A549 (cell line): ENCODE results near the gene SH2D4B. TPM values are rescaled to one million over a fixed set of nuclear protein-coding genes. Genes with fewer than 3 reads are reported as not detected.

ENCODE experiments used
- ATAC-seq, 2 experiments: fragments of 200-7000 bp in 1 of 2; fragments of >200 bp in 1 of 2; cut with Nextera tagmentation in 1 of 2; cut with Tn5 transposase in 1 of 2; 3 replicates each; pipeline versions ENCODE4 v1.8.0 to v1.9.1; 2018 to 2020; ENCODE audit warnings: mild to moderate bottlenecking in 1 of 2, moderate library complexity in 1 of 2
- CTCF ChIA-PET: fragments of 300-600 bp; sonication (Branson Sonifier 250); formaldehyde crosslinking; extraction: SDS; loops from one replicate; lab custom pipeline; 2021; ENCODE audit warnings: antibody characterized with exemption, inconsistent platforms; lab: Yijun Ruan, JAX
- POLR2A ChIA-PET: fragments of 350-600 bp; formaldehyde crosslinking; extraction: SDS; loops from one replicate; lab custom pipeline; 2021; ENCODE audit warnings: antibody characterized with exemption, inconsistent platforms; lab: Yijun Ruan, JAX
- DNase-seq, 2 experiments: peaks; one replicate each; pipeline versions ENCODE4 v3.0.0 to v3.0.0-alpha.2; 2011 to 2016; ENCODE audit warnings: low read depth in 1 of 2, low spot score in 1 of 2
- FAIRE-seq: peaks from 2 replicates; lab custom pipeline; 2011; peaks lifted over from hg19 to GRCh38; lab: Jason Lieb, UNC
- H3K27ac ChIP-seq, 2 experiments: fragments of >200 bp; sonication (Bioruptor Twin); formaldehyde crosslinking; 3 replicates each; pipeline ENCODE4 v1.5.1; 2016 to 2017
- H3K4me1 ChIP-seq: fragments of >200 bp; sonication (Bioruptor Twin); formaldehyde crosslinking; 3 replicates; pipeline ENCODE4 v1.6.1; 2016
- H3K4me2 ChIP-seq: fragments of >200 bp; sonication (Bioruptor Twin); formaldehyde crosslinking; 3 replicates; pipeline ENCODE4 v1.6.1; 2016
- H3K4me3 ChIP-seq: fragments of >200 bp; sonication (Bioruptor Twin); formaldehyde crosslinking; 3 replicates; pipeline ENCODE4 v1.5.1; 2016
- H3K9me3 ChIP-seq: fragments of >200 bp; sonication (Bioruptor Twin); formaldehyde crosslinking; 3 replicates; pipeline ENCODE4 v1.6.1; 2016
- ATOH8 ChIP-seq: fragments of 250-450 bp; sonication (Bioruptor Pico); IDR thresholded peaks from 2 replicates; pipeline ENCODE4 v1.5.0; 2020; ENCODE audit warnings: low read depth, mild to moderate bottlenecking, moderate library complexity
- CBX2 ChIP-seq: fragments of 200-600 bp; sonication (generic); IDR thresholded peaks from 2 replicates; pipeline ENCODE4 v1.6.1; 2016; ENCODE audit warnings: low read depth, mild to moderate bottlenecking, borderline replicate concordance
- CBX8 ChIP-seq: fragments of 200-600 bp; sonication (generic); IDR thresholded peaks from 2 replicates; pipeline ENCODE4 v1.6.1; 2016
- CEBPB ChIP-seq, 2 experiments: fragments of >200 bp in 1 of 2; sonication (Bioruptor Twin) in 1 of 2; formaldehyde crosslinking in 1 of 2; IDR thresholded peaks; 2 replicates each; pipeline ENCODE4 v1.6.1; 2012 to 2016
- ELK1 ChIP-seq: fragments of 150-350 bp; IDR thresholded peaks from 2 replicates; pipeline ENCODE4 v1.6.1; 2014; ENCODE audit warnings: low read depth, mild to moderate bottlenecking, low read length
- EP300 ChIP-seq, 2 experiments: fragments of >200 bp; sonication (Bioruptor Twin); formaldehyde crosslinking; IDR thresholded peaks; 2 replicates in 1 of 2; 3 replicates in 1 of 2; pipeline ENCODE4 v1.6.1; 2016 to 2017
- FOSB ChIP-seq: fragments of 250-450 bp; sonication (Bioruptor Pico); IDR thresholded peaks from 2 replicates; pipeline ENCODE4 v1.5.0; 2020; ENCODE audit warnings: mild to moderate bottlenecking, moderate library complexity
- FOXS1 ChIP-seq: fragments of 250-450 bp; sonication (Bioruptor Pico); IDR thresholded peaks from 2 replicates; pipeline ENCODE4 v1.5.0; 2020; ENCODE audit warnings: mild to moderate bottlenecking, moderate library complexity
- GATA3 ChIP-seq: IDR thresholded peaks from 2 replicates; pipeline ENCODE4 v1.6.1; 2012; ENCODE audit warnings: borderline replicate concordance
- HEYL ChIP-seq: fragments of 250-450 bp; sonication (Bioruptor Pico); IDR thresholded peaks from 2 replicates; pipeline ENCODE4 v1.8.0; 2021; ENCODE audit warnings: mild to moderate bottlenecking, moderate library complexity
- HOXA7 ChIP-seq: fragments of 250-450 bp; sonication (Bioruptor Pico); IDR thresholded peaks from 2 replicates; pipeline ENCODE4 v1.5.0; 2020; ENCODE audit warnings: mild to moderate bottlenecking, moderate library complexity
- JUN ChIP-seq, 2 experiments: fragments of >200 bp; sonication (Bioruptor Twin); formaldehyde crosslinking; IDR thresholded peaks; 2 replicates in 1 of 2; 3 replicates in 1 of 2; pipeline ENCODE4 v1.6.1; 2016 to 2017
- MAFK ChIP-seq: fragments of 450-650 bp; IDR thresholded peaks from 2 replicates; pipeline ENCODE4 v1.6.1; 2014; ENCODE audit not compliant: partially characterized antibody
- NFE2L2 ChIP-seq: fragments of 150-350 bp; conservative IDR thresholded peaks from 2 replicates; pipeline ENCODE4 v1.6.1; 2014; ENCODE audit warnings: low read length
- NPAS2 ChIP-seq: fragments of 250-450 bp; sonication (Bioruptor Pico); IDR thresholded peaks from 2 replicates; pipeline ENCODE4 v1.8.0; 2022; ENCODE audit warnings: mild to moderate bottlenecking, moderate library complexity, borderline replicate concordance
- PHF8 ChIP-seq: fragments of 200-600 bp; sonication (generic); IDR thresholded peaks from 2 replicates; pipeline ENCODE4 v1.6.1; 2016; ENCODE audit warnings: low read depth, mild to moderate bottlenecking, antibody characterized with exemption, moderate library complexity, borderline replicate concordance
- RAD21 ChIP-seq, 2 experiments: fragments of >200 bp in 1 of 2; sonication (Bioruptor Twin) in 1 of 2; formaldehyde crosslinking in 1 of 2; IDR thresholded peaks in 1 of 2; conservative IDR thresholded peaks in 1 of 2; 2 replicates in 1 of 2; 3 replicates in 1 of 2; pipeline ENCODE4 v1.6.1; 2012 to 2018; ENCODE audit warnings: inconsistent platforms in 1 of 2
- REST ChIP-seq: fragments of 200-600 bp; sonication (generic); IDR thresholded peaks from 2 replicates; pipeline ENCODE4 v1.6.1; 2016; ENCODE audit warnings: antibody characterized with exemption, mild to moderate bottlenecking, moderate library complexity
- TFCP2L1 ChIP-seq: fragments of 250-450 bp; sonication (Bioruptor Pico); IDR thresholded peaks from 2 replicates; pipeline ENCODE4 v1.5.0; 2021; ENCODE audit warnings: mild to moderate bottlenecking
- TP53 ChIP-seq: fragments of 250-450 bp; sonication (Bioruptor Pico); IDR thresholded peaks from 2 replicates; pipeline ENCODE4 v1.5.0; 2021; ENCODE audit warnings: mild to moderate bottlenecking, moderate library complexity
- WGBS: methylation state at CpG from one replicate; pipeline ENCODE4 v1.1.6; 2017; ENCODE audit errors: missing lambda C conversion rate; 5-methylcytosine and 5-hydroxymethylcytosine counted together
- polyA plus RNA-seq, 4 experiments: library from polyadenylated mRNA; depleted of rRNA in 3 of 4; stranded (reverse); fragments of >200 nt; fragmentation: RNase III in 1 of 4; extraction: RNeasy Plus Mini Kit Qiagen cat#74134 plus additional on column Dnase treatment in 1 of 4; gene quantifications; 2 replicates in 3 of 4; 3 replicates in 1 of 4; pipeline ENCODE4 v1.2.3, GENCODE V29; 2011 to 2017
- TF ChIP-seq, protein P1 (sequence below): fragments of >200 bp; sonication (Bioruptor Twin); formaldehyde crosslinking; IDR thresholded peaks from 2 replicates; pipeline ENCODE4 v1.6.1; 2016
- TF ChIP-seq, protein P2 (sequence below): fragments of 250-450 bp; sonication (Bioruptor Pico); IDR thresholded peaks from 2 replicates; pipeline ENCODE4 v1.5.0; 2021; ENCODE audit warnings: mild to moderate bottlenecking, moderate library complexity, borderline replicate concordance
- TF ChIP-seq, protein P3 (sequence below): fragments of >200 bp; sonication (Bioruptor Twin); formaldehyde crosslinking; IDR thresholded peaks from 3 replicates; pipeline ENCODE4 v1.6.1; 2016

SH2D4B gene
- polyA plus RNA-seq, 2 of the 4 experiments (the other 2 are of a cell fraction), result 0.01 to 0.12 TPM

DNA sequence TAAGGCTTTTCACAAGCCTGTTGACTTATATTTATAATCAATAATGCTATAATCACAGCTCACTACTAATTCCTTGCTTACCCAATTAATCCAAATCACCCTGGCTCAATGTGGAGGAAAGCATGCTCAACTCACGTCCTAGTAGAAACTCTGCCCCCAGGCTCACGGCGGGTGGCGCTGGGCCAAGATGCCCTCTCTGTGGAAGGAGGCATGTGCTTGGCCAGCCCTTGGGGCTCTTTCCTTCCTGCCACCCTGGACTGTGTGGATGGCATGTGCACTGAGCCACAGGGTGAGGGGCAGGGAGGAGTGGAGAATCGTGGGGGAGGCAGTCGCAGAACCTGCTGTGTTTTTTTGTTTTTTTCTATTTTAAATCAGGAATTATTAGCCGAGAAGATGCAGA, 96.2 kb downstream of the SH2D4B start:
- Histone ChIP-seq H3K4me3 (no peak overlapping the region), H3K4me1 (no peaks in the 10 kb centered on the region), H3K4me2 (no peak overlapping the region), H3K27ac (no peak overlapping the region), H3K9me3 (no peaks in the 10 kb centered on the region)
- POLR2A ChIA-PET, result no interaction called here
- TF ChIP-seq CEBPB (IDR thresholded peaks at IDR 0.05), result no peak
- TF ChIP-seq HEYL (CRISPR knock-in tag), result no peak
- TF ChIP-seq EP300 (IDR thresholded peaks at IDR 0.05), result no peak
- TF ChIP-seq TFCP2L1 (CRISPR knock-in tag), result no peak
- TF ChIP-seq CBX2, result no peak
- TF ChIP-seq, protein P1, sequence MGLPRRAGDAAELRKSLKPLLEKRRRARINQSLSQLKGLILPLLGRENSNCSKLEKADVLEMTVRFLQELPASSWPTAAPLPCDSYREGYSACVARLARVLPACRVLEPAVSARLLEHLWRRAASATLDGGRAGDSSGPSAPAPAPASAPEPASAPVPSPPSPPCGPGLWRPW, result no peak
- TF ChIP-seq FOSB (CRISPR knock-in tag), result no peak
- TF ChIP-seq ATOH8 (CRISPR knock-in tag), result no peak
- no peak for TF ChIP-seq MAFK
- no peak for TF ChIP-seq NFE2L2
- no peak for TF ChIP-seq TP53 (CRISPR knock-in tag)
- TF ChIP-seq JUN (IDR thresholded peaks at IDR 0.05), result no peak
- no peak for TF ChIP-seq RAD21 (conservative IDR thresholded peaks at IDR 0.05 in 1 of 2, IDR thresholded peaks at IDR 0.05 in 1 of 2)
- TF ChIP-seq FOXS1 (CRISPR knock-in tag), result no peak
- TF ChIP-seq HOXA7 (CRISPR knock-in tag), result no peak
- TF ChIP-seq REST, result no peak
- no peak for TF ChIP-seq CBX8
- TF ChIP-seq, protein P2, sequence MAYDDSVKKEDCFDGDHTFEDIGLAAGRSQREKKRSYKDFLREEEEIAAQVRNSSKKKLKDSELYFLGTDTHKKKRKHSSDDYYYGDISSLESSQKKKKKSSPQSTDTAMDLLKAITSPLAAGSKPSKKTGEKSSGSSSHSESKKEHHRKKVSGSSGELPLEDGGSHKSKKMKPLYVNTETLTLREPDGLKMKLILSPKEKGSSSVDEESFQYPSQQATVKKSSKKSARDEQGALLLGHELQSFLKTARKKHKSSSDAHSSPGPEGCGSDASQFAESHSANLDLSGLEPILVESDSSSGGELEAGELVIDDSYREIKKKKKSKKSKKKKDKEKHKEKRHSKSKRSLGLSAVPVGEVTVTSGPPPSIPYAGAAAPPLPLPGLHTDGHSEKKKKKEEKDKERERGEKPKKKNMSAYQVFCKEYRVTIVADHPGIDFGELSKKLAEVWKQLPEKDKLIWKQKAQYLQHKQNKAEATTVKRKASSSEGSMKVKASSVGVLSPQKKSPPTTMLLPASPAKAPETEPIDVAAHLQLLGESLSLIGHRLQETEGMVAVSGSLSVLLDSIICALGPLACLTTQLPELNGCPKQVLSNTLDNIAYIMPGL, result no peak
- TF ChIP-seq NPAS2 (CRISPR knock-in tag), result no peak
- FAIRE-seq, result no peak
- no peak for ATAC-seq
- DNase-seq, result no peak
- CTCF ChIA-PET, result interaction anchor here (3.8 kb wide), 1 partner anchor 30 kb away, joined by 15 read pairs; no protein-coding TSS in a partner anchor
- WGBS, result 25% methylated on average over 7 of the region's 7 CpGs

DNA sequence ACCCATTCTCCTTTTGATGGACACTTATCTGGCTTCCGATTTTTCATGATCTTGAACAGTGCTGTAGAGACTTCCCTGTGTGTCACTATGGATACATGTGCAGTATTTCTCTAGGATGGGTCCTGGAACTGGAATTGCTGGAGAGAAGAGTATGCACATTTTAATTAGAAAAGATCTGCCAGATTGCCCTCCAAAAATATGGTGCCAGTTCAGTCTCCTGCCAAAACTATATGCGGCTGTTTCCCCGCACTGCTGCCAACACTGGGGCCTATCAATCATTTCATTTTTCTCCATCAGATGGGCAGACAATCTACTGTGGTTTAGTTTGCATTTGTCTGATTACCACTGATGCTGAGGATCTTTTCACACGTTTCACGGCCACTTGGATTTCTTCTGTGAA, 105.0 kb downstream of the SH2D4B start:
- Histone ChIP-seq H3K27ac (no peak overlapping the region), H3K4me3 (no peak overlapping the region), H3K4me1 (no peaks in the 10 kb centered on the region), H3K9me3 (0 out of 3 replicates have a peak, but pooled peaks cover 3% of the 10 kb centered on the region), H3K4me2 (no peak overlapping the region)
- TF ChIP-seq, protein P3, sequence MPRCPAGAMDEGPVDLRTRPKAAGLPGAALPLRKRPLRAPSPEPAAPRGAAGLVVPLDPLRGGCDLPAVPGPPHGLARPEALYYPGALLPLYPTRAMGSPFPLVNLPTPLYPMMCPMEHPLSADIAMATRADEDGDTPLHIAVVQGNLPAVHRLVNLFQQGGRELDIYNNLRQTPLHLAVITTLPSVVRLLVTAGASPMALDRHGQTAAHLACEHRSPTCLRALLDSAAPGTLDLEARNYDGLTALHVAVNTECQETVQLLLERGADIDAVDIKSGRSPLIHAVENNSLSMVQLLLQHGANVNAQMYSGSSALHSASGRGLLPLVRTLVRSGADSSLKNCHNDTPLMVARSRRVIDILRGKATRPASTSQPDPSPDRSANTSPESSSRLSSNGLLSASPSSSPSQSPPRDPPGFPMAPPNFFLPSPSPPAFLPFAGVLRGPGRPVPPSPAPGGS, result no peak
- no peak for TF ChIP-seq ELK1
- TF ChIP-seq GATA3, result no peak
- TF ChIP-seq PHF8, result no peak
- no peak for ATAC-seq
- FAIRE-seq, result no peak
- WGBS, result 42% methylated on average over 5 of the region's 5 CpGs
- no peak for DNase-seq
- ChIA-PET POLR2A (no interaction called here), CTCF (interaction anchor here (1.4 to 2.9 kb wide), 2 partner anchors 12 to 21 kb away, joined by 3 to 11 read pairs; no protein-coding TSS in a partner anchor)
